ENCODE data around the gene DCLK1.
A peak's percentile ranks its signal among the peaks of the same experiment; 100 is the strongest.

- TF ChIP-seq CTCF (IDR thresholded peaks at IDR 0.05) (peak in 4 of 6 experiments; percentile 43 to 66 (median 51)), POLR2A (IDR thresholded peaks at IDR 0.05) (no peak)
These were observed 312.5 kb downstream of the DCLK1 start for GRCh38 chr13:35818633-35819067.

Data from esophagus squamous epithelium (tissue), 4 donors.